ENCODE results near the gene IFNA8. TPM values are rescaled to one million over a fixed set of nuclear protein-coding genes. Genes with fewer than 3 reads are reported as not detected.

Gene IFNA8
- total and polyA plus RNA-seq, 2 experiments from 2014 or later = not detected

- TF ChIP-seq ZNF462 (CRISPR knock-in tag; IDR thresholded peaks at IDR 0.05) = no peak
- TF ChIP-seq REST (IDR thresholded peaks at IDR 0.05; ENCODE audit: unreplicated experiment) = no peak
- TF ChIP-seq ZNF331 (CRISPR knock-in tag; IDR thresholded peaks at IDR 0.05; ENCODE audit: low read depth) = no peak
- no peak for TF ChIP-seq ETS1 (IDR thresholded peaks at IDR 0.05)
- TF ChIP-seq EZH2phosphoT487 (IDR thresholded peaks at IDR 0.05; ENCODE audit: unreplicated experiment) = no peak
Measured at GRCh38 chr9:21429191-21429590, 20.3 kb downstream of the IFNA8 start (continued).

All from GM23338 (cell line).